ENCODE data around the gene TRMT44.

DNA sequence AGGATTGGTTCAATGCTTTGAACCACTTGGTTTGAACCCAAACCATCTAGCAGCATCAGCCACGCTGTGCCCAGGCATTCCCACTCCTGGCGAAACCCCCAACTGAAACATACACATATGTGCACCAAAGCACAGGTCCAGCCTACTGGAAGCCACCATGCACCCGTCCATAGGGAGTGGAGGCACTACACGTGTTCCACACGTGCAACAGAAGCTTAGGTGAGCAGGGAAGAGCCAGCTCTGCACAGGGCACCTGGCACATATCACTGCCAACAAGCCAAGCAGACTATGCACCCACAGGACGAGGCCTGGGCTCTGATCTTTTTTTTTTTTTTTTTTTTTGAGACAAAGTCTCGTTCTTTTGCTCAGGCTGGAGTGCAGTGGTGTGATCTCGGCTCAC lies 73.4 kb downstream of the TRMT44 start:
- TF ChIP-seq, protein P1, sequence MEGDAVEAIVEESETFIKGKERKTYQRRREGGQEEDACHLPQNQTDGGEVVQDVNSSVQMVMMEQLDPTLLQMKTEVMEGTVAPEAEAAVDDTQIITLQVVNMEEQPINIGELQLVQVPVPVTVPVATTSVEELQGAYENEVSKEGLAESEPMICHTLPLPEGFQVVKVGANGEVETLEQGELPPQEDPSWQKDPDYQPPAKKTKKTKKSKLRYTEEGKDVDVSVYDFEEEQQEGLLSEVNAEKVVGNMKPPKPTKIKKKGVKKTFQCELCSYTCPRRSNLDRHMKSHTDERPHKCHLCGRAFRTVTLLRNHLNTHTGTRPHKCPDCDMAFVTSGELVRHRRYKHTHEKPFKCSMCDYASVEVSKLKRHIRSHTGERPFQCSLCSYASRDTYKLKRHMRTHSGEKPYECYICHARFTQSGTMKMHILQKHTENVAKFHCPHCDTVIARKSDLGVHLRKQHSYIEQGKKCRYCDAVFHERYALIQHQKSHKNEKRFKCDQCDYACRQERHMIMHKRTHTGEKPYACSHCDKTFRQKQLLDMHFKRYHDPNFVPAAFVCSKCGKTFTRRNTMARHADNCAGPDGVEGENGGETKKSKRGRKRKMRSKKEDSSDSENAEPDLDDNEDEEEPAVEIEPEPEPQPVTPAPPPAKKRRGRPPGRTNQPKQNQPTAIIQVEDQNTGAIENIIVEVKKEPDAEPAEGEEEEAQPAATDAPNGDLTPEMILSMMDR (IDR thresholded peaks at IDR 0.05) = no peak
- no peak for TF ChIP-seq ZFX (IDR thresholded peaks at IDR 0.05; ENCODE audit: borderline replicate concordance)
